Measurements from ENCODE around the gene HMGCL. TPM values are rescaled to one million over a fixed set of nuclear protein-coding genes. Genes with fewer than 3 reads are reported as not detected.
A peak's percentile ranks its signal among the peaks of the same experiment; 100 is the strongest.
"Not testable (repeated sequence)": the region's sequence is repeated elsewhere in the genome, so short reads cannot be mapped to it uniquely, and the experiment has no call there.

HMGCL gene
- total RNA-seq, 3 donors from 2014 or later = 10.5 to 11.1 (median 11.0) TPM

- Mint-ChIP-seq H3K36me3 (ENCODE audit: insufficient read depth) (peaks cover 25% of the 10 kb centered on the region), H3K4me3 (no peak overlapping the region), H3K27me3 (ENCODE audit: low read depth) (no peaks in the 10 kb centered on the region), H3K4me1 (ENCODE audit: low read depth) (peaks cover 10% of the 10 kb centered on the region), H3K9me3 (no peaks in the 10 kb centered on the region)
- DNase-seq = no peak
- ATAC-seq = no peak
Measured at GRCh38 chr1:23814016-23814415, 11.2 kb downstream of the HMGCL start.

GRCh38 chr1:23810818-23811540, 14.2 kb downstream of the HMGCL start:
- Mint-ChIP-seq H3K4me3 (no peak overlapping the region), H3K4me1 (ENCODE audit: low read depth) (peaks cover 10% of the 10 kb centered on the region), H3K9me3 (no peaks in the 10 kb centered on the region), H3K27me3 (ENCODE audit: low read depth) (no peaks in the 10 kb centered on the region), H3K36me3 (ENCODE audit: insufficient read depth) (peaks cover 14% of the 10 kb centered on the region)
- peak; percentile 36 for DNase-seq
- ATAC-seq = peak; percentile 68 to 81

GRCh38 chr1:23809751-23810171, 15.5 kb downstream of the HMGCL start:
- no peaks in the 10 kb centered on the region for H3K27me3 Mint-ChIP-seq (ENCODE audit: low read depth)
- peak; percentile 94 to 95 for ATAC-seq
- H3K4me1 Mint-ChIP-seq (ENCODE audit: low read depth) = peaks cover 10% of the 10 kb centered on the region
- H3K36me3 Mint-ChIP-seq (ENCODE audit: insufficient read depth) = peaks cover 14% of the 10 kb centered on the region
- no peaks in the 10 kb centered on the region for H3K9me3 Mint-ChIP-seq
- no peak overlapping the region for H3K4me3 Mint-ChIP-seq
- DNase-seq = peak; percentile 73

GRCh38 chr1:23807453-23807852, 17.8 kb downstream of the HMGCL start:
- no peaks in the 10 kb centered on the region for H3K27me3 Mint-ChIP-seq (ENCODE audit: low read depth)
- ATAC-seq (no peak), DNase-seq (no peak)
- H3K4me3 Mint-ChIP-seq = no peak overlapping the region
- H3K36me3 Mint-ChIP-seq (ENCODE audit: insufficient read depth) = peaks cover 10% of the 10 kb centered on the region
- H3K9me3 Mint-ChIP-seq = no peaks in the 10 kb centered on the region
- H3K4me1 Mint-ChIP-seq (ENCODE audit: low read depth) = peaks cover 10% of the 10 kb centered on the region

GRCh38 chr1:23806280-23806679, 18.9 kb downstream of the HMGCL start:
- peaks cover 13% of the 10 kb centered on the region for H3K4me1 Mint-ChIP-seq (ENCODE audit: low read depth)

GRCh38 chr1:23805025-23805424, 20.2 kb downstream of the HMGCL start:
- DNase-seq (no peak), ATAC-seq (no peak)
- no peak overlapping the region for H3K4me3 Mint-ChIP-seq
- H3K27me3 Mint-ChIP-seq (ENCODE audit: low read depth) = no peaks in the 10 kb centered on the region
- H3K36me3 Mint-ChIP-seq (ENCODE audit: insufficient read depth) = no peaks in the 10 kb centered on the region
- H3K4me1 Mint-ChIP-seq (ENCODE audit: low read depth) = peaks cover 8% of the 10 kb centered on the region
- no peaks in the 10 kb centered on the region for H3K9me3 Mint-ChIP-seq

More at GRCh38 chr1:23806280-23806679, 18.9 kb downstream of the HMGCL start:
- Mint-ChIP-seq H3K27me3 (ENCODE audit: low read depth) (no peaks in the 10 kb centered on the region), H3K9me3 (no peaks in the 10 kb centered on the region), H3K4me3 (no peak overlapping the region), H3K36me3 (ENCODE audit: insufficient read depth) (peaks cover 5% of the 10 kb centered on the region)
- DNase-seq (no peak), ATAC-seq (no peak)

- ATAC-seq (no peak), DNase-seq (no peak)
- no peaks in the 10 kb centered on the region for H3K36me3 Mint-ChIP-seq (ENCODE audit: insufficient read depth)
- no peak overlapping the region for H3K4me3 Mint-ChIP-seq
- H3K27me3 Mint-ChIP-seq (ENCODE audit: low read depth) = no peaks in the 10 kb centered on the region
- H3K4me1 Mint-ChIP-seq (ENCODE audit: low read depth) = peaks cover 10% of the 10 kb centered on the region
- no peaks in the 10 kb centered on the region for H3K9me3 Mint-ChIP-seq
Measured at GRCh38 chr1:23804183-23804835, 20.9 kb downstream of the HMGCL start.

- Mint-ChIP-seq H3K4me1 (ENCODE audit: low read depth) (peaks cover 16% of the 10 kb centered on the region), H3K4me3 (no peak overlapping the region), H3K36me3 (ENCODE audit: insufficient read depth) (no peaks in the 10 kb centered on the region), H3K27me3 (ENCODE audit: low read depth) (no peaks in the 10 kb centered on the region), H3K9me3 (no peaks in the 10 kb centered on the region)
- no peak for ATAC-seq
- DNase-seq = no peak
Measured at GRCh38 chr1:23803674-23804073, 21.6 kb downstream of the HMGCL start.

GRCh38 chr1:23802809-23803342, 22.4 kb downstream of the HMGCL start:
- H3K9me3 Mint-ChIP-seq; ATAC-seq; H3K27me3 Mint-ChIP-seq (ENCODE audit: low read depth); H3K4me3 Mint-ChIP-seq; H3K36me3 Mint-ChIP-seq (ENCODE audit: insufficient read depth); DNase-seq: not testable (repeated sequence)
- peaks cover 16% of the 10 kb centered on the region for H3K4me1 Mint-ChIP-seq (ENCODE audit: low read depth)

- Mint-ChIP-seq H3K4me3 (peak overlapping the region; percentile 91), H3K4me1 (ENCODE audit: low read depth) (peaks cover 16% of the 10 kb centered on the region), H3K36me3 (ENCODE audit: insufficient read depth) (no peaks in the 10 kb centered on the region), H3K9me3 (no peaks in the 10 kb centered on the region), H3K27me3 (ENCODE audit: low read depth) (no peaks in the 10 kb centered on the region)
- ATAC-seq (no peak), DNase-seq (no peak)
Measured at GRCh38 chr1:23801876-23802275, 23.4 kb downstream of the HMGCL start.

GRCh38 chr1:23801338-23801748, 23.9 kb downstream of the HMGCL start:
- ATAC-seq (no peak), DNase-seq (no peak)
- Mint-ChIP-seq H3K4me1 (ENCODE audit: low read depth) (peaks cover 16% of the 10 kb centered on the region), H3K9me3 (no peaks in the 10 kb centered on the region), H3K4me3 (peak overlapping the region; percentile 91), H3K36me3 (ENCODE audit: insufficient read depth) (peaks cover 4% of the 10 kb centered on the region), H3K27me3 (ENCODE audit: low read depth) (no peaks in the 10 kb centered on the region)

- peaks cover 4% of the 10 kb centered on the region for H3K36me3 Mint-ChIP-seq (ENCODE audit: insufficient read depth)
- peak; percentile 96 for DNase-seq
- no peaks in the 10 kb centered on the region for H3K9me3 Mint-ChIP-seq
- peak; percentile 90 to 92 for ATAC-seq
- H3K4me3 Mint-ChIP-seq = peak within 1 kb of the TSS; percentile 91
- H3K27me3 Mint-ChIP-seq (ENCODE audit: low read depth) = no peaks in the 10 kb centered on the region
- H3K4me1 Mint-ChIP-seq (ENCODE audit: low read depth) = peaks cover 16% of the 10 kb centered on the region
Measured at GRCh38 chr1:23800400-23801337, 24.6 kb downstream of the HMGCL start, which contains the start of gene GALE. TSS of gene GALE (minus strand) at chr1:23800754. CDS start at chr1:23799007, 1,747 bp downstream.

- ATAC-seq = peak; percentile 3 to 4
- H3K9me3 Mint-ChIP-seq = no peaks in the 10 kb centered on the region
- peaks cover 16% of the 10 kb centered on the region for H3K4me1 Mint-ChIP-seq (ENCODE audit: low read depth)
- peak overlapping the region; percentile 91 for H3K4me3 Mint-ChIP-seq
- no peaks in the 10 kb centered on the region for H3K27me3 Mint-ChIP-seq (ENCODE audit: low read depth)
- peaks cover 4% of the 10 kb centered on the region for H3K36me3 Mint-ChIP-seq (ENCODE audit: insufficient read depth)
- DNase-seq = peak; percentile 18
Measured at GRCh38 chr1:23799570-23800399, 25.4 kb downstream of the HMGCL start.

All from activated T-cell treated with anti-CD3 and anti-CD28 coated beads, Interleukin-2, amount 50 U/mL, for 4 hours (primary cell).